T-helper 22 cell (primary cell): ENCODE data around the gene SMPD2.
"Not testable (repeated sequence)": the region's sequence is repeated elsewhere in the genome, so short reads cannot be mapped to it uniquely, and the experiment has no call there.

Experiments
- DNase-seq: peaks from one replicate; pipeline ENCODE4 v3.0.0-alpha.2; 2020; ENCODE audit warnings: low read depth

The SMPD2 gene

GRCh38 chr6:109461205-109461604 is 20.7 kb downstream of the SMPD2 start:
- DNase-seq = not testable (repeated sequence)

GRCh38 chr6:109461733-109462526 is 21.4 kb downstream of the SMPD2 start:
- no peak for DNase-seq

DNA sequence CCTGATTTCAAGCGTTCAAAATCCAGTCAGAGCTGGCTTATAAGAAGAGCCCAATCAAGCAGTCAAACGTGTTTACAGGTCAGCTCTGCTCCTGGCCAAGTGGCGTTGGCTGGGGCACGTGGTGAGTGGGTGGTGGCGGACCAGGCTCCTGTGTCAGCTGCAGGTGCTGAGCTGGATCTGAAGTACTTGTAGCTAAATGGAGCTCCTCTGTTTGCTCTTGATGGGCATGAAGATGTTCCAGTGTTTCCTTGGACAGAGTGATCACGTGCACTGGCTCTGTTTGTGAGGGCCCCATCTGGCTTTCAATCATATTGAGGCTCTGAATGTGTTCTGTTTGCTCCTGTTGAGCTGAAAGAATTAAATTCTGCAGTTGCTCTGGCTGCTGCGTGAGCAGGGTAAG is 25.2 kb downstream of the SMPD2 start:
- no peak for DNase-seq

DNA sequence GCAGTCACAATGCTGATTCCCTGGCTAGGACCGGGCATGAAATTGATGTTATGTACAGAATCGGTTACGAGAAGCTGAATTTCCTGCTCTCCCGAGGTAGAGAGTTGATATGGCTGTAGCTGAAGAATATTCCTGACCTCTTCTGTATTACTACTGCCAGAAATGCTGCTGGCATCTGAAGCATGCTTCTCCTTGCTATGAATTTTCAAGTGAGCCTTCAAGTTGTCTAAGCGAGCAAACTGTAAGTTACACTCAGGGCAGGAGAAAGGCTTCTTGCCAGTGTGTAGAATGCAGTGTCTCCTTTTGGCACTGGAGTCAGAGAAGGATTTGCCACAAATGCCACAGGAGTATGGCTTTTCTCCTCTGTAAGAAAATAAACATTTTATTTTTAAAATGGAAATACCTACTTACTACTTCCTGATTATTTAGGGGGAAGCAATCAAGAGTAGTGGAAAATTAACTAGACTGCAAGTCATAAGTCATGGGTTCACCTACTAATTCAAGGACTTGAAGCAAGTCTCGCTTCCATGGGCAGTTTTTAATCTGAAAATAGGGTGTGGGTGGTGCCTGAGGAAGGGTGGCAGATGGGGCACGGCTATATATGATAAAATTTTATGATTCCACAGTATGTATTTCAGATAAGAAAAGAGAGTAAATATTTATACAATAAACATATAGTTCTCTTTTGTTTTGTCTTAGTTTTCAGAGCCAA is 25.8 kb downstream of the SMPD2 start:
- no peak for DNase-seq

GRCh38 chr6:109467696-109468095 is 27.2 kb downstream of the SMPD2 start:
- no peak for DNase-seq

DNA sequence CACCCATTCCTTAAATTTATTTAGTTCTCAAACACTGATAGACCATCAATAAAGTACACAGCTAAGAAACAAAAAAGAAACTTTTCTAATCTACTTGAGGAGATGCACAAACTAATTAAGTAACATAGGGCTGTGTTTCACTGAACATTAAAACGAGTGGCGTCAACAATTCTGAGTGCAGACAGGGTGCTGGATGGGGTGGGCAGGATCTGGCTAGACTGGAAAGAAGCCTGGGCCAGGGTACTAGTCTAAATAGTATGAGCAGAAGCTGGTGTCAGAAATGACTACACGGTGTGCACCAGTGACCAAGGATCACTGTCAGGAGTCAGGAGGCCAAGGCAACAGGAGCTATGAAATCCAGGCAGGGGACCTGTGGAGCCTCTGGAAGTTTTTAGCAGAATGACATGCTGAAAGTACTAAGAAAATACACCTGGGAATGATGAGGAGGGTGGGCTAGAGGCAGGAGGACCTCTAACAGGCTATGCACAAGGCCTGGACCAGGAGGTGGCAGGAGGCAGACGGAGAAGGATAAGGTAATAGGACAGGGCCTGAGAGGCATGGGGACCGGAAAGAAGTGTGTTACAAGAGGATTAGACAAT is 29.2 kb downstream of the SMPD2 start:
- no peak for DNase-seq

- DNase-seq = no peak
Observed at GRCh38 chr6:109471105-109471810, 30.7 kb downstream of the SMPD2 start.

GRCh38 chr6:109472132-109472995 is 31.8 kb downstream of the SMPD2 start:
- DNase-seq = no peak

- DNase-seq = no peak
Observed at GRCh38 chr6:109473120-109473519, 32.6 kb downstream of the SMPD2 start.

DNA sequence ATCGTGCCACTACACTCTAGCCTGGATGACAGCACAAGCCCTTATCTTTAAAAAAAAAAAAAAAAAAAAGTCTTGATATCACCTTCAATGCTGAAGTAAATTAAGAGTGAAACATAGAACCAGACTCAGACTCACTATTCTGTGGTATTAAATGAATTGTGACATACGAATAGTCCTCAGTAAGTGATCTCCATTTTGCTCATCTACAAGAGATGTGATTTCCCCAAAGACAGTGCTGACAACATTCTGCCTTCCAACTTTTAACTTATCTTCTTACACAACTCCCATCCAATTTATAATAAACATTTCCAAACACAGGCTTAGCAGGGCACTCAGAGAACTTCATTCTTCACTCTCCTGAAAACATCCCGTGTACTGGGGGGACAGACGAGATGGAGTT is 34.5 kb downstream of the SMPD2 start:
- DNase-seq = no peak

- DNase-seq = no peak
Observed at GRCh38 chr6:109475625-109476024, 35.1 kb downstream of the SMPD2 start.

DNA sequence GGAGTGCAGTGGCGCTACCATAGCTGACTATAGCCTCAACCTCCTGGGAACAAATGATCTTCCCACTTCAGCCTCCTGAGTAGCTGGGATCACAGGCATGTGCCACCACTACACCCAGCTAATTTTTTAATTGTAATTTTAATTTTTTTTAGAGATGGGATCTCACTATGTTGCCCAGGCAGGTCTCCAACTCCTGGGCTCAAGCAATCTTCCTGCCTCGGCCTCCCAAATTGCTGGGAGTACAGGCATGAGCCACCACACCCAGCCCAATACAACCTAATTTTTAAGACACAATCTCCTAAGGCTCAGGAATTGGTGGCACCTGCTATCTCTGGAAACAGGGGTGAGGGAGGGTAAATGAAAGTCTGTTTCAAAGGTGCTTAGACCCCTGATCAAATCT is 36.7 kb downstream of the SMPD2 start:
- no peak for DNase-seq

- DNase-seq = no peak
Observed at GRCh38 chr6:109477725-109478124, 37.2 kb downstream of the SMPD2 start.

GRCh38 chr6:109478222-109478805 is 37.8 kb downstream of the SMPD2 start:
- no peak for DNase-seq

DNA sequence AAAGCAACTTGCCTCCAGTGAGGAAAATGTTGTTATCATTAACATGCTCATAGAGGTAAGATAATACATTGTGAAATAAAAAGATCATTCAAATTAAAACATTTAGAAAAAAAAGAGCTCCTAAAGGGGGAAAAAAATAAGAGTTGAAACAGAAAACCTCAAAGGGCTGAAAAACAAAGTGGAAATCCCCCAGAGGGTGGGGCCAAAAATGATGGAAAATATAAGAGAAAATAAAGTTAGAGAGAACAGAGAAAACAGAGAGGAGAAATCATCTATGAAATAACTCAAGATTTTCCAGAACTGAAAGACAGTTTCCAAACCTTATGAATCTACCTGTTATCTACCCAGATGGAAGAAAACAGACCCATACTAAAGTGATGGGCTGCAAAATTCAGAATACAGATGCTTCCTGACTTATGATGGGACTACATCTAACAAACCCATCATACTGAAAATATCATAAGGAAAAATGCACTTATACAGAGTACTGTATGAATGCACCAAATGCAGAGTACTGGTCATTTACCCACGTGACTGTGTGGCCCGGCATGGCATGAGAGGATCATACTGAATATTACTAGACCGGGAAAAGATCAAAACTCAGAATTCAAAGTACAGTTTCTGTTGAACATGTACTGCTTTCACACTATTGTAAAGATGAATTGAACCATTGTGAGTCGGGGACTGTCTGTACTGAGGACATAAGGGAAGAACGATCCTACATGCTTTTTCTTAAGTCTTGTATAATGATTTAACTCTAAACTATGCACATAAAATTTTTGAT is 38.5 kb downstream of the SMPD2 start:
- no peak for DNase-seq

DNA sequence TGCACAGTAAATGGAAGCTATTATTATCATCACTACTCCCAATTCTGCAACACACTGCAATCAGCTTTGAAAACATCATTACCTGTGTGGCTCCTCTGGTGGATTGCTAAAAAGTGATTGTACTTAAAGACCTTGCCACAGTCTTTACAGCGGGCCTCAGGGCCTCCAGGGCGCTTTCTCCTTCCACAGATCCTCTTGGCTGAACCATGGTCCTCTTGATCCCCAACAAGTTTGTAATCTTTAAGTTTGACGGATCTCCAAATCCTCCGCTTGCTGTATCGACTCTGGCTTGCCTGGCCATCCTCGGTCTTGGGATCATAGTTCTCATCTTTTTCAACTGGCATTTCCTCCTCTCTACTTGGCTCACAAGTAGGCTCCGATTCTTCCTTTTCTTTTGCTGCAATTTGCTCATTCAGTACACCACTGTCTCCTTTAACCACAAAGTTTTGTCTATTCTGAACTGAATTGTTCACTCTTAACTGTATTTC is 40.5 kb downstream of the SMPD2 start:
- no peak for DNase-seq

- DNase-seq = peak; percentile 88
Observed at GRCh38 chr6:109482905-109483734, 42.6 kb downstream of the SMPD2 start, which contains the start of gene ZBTB24. Gene ZBTB24 (minus strand): TSS chr6:109483219. CDS start chr6:109482026, 1,193 bp downstream.

DNA sequence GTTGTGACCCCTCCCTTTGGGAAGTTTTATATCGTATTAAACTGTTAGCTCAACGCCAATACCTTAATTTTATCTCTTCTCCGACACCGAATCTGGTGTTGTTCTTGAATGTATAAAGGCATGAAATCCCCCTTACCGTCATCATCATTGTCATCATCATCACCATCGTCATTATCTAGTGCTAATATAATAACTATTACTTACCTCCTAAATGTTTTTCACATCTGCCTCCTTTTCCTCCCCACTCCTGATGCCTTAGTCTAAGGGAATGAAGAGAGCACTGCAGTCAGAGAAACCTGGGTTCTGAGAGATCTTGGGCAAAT is 43.2 kb downstream of the SMPD2 start:
- no peak for DNase-seq

- DNase-seq = no peak
Observed at GRCh38 chr6:109484122-109484521, 43.6 kb downstream of the SMPD2 start.
